HFF-Myc (cell line): Measurements from ENCODE around the gene NUDT6.

ENCODE experiments used
- DNase-seq: peaks from one replicate; pipeline ENCODE4 v3.0.0-alpha.2; 2011; ENCODE audit warnings: low read depth; ENCODE audit errors: extremely low read depth
- H3K4me3 ChIP-seq: replicated peaks from 2 replicates; pipeline ENCODE4 v1.5.1; 2011; ENCODE audit warnings: low read depth, mild to moderate bottlenecking, control low read depth, low read length
- CTCF ChIP-seq: IDR thresholded peaks from 2 replicates; pipeline ENCODE4 v1.5.1; 2012; ENCODE audit warnings: mild to moderate bottlenecking, low read depth, low read length, control low read depth; ENCODE audit errors: missing control alignments

NUDT6 gene

GRCh38 chr4:122896270-122896669 is 26.1 kb downstream of the NUDT6 start:
- no peak for DNase-seq
- H3K4me3 ChIP-seq = no peak overlapping the region
- no peak for TF ChIP-seq CTCF

GRCh38 chr4:122895336-122895995 is 26.9 kb downstream of the NUDT6 start:
- H3K4me3 ChIP-seq = no peak overlapping the region
- DNase-seq = no peak
- TF ChIP-seq CTCF = no peak

- no peak for DNase-seq
- TF ChIP-seq CTCF = no peak
- no peak overlapping the region for H3K4me3 ChIP-seq
Measured at GRCh38 chr4:122894827-122895226, 27.6 kb downstream of the NUDT6 start.

GRCh38 chr4:122890147-122890795 is 32.1 kb downstream of the NUDT6 start:
- no peak for TF ChIP-seq CTCF
- DNase-seq = no peak
- no peak overlapping the region for H3K4me3 ChIP-seq

- no peak for TF ChIP-seq CTCF
Measured at GRCh38 chr4:122889726-122890125, 32.7 kb downstream of the NUDT6 start.

GRCh38 chr4:122884499-122884898 is 37.9 kb downstream of the NUDT6 start:
- H3K4me3 ChIP-seq = no peak overlapping the region
- DNase-seq = no peak
- TF ChIP-seq CTCF = no peak

More at GRCh38 chr4:122889726-122890125, 32.7 kb downstream of the NUDT6 start:
- DNase-seq = no peak
- no peak overlapping the region for H3K4me3 ChIP-seq
